A549 (cell line): Measurements from ENCODE around the gene RPS6KB1.

Experiments used
- CEBPB ChIP-seq, 2 experiments: fragments of >200 bp in 1 of 2; sonication (Bioruptor Twin) in 1 of 2; formaldehyde crosslinking in 1 of 2; IDR thresholded peaks; 2 replicates each; pipeline ENCODE4 v1.6.1; 2012 to 2016
- SMC3 ChIP-seq: fragments of >200 bp; sonication (Bioruptor Twin); formaldehyde crosslinking; IDR thresholded peaks from 3 replicates; pipeline ENCODE4 v1.6.1; 2018; ENCODE audit warnings: inconsistent platforms

- TF ChIP-seq CEBPB (IDR thresholded peaks at IDR 0.05) (no peak), SMC3 (no peak)
These were observed 23.0 kb upstream of the RPS6KB1 start for GRCh38 chr17:59869941-59870218.
